ENCODE results near the gene LRRC17.

- TF ChIP-seq, protein P1, sequence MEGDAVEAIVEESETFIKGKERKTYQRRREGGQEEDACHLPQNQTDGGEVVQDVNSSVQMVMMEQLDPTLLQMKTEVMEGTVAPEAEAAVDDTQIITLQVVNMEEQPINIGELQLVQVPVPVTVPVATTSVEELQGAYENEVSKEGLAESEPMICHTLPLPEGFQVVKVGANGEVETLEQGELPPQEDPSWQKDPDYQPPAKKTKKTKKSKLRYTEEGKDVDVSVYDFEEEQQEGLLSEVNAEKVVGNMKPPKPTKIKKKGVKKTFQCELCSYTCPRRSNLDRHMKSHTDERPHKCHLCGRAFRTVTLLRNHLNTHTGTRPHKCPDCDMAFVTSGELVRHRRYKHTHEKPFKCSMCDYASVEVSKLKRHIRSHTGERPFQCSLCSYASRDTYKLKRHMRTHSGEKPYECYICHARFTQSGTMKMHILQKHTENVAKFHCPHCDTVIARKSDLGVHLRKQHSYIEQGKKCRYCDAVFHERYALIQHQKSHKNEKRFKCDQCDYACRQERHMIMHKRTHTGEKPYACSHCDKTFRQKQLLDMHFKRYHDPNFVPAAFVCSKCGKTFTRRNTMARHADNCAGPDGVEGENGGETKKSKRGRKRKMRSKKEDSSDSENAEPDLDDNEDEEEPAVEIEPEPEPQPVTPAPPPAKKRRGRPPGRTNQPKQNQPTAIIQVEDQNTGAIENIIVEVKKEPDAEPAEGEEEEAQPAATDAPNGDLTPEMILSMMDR (IDR thresholded peaks at IDR 0.05) = no peak
- no peak for TF ChIP-seq POLR2A (IDR thresholded peaks at IDR 0.05; ENCODE audit: low read depth)
These were observed 20.0 kb upstream of the LRRC17 start for GRCh38 chr7:102892631-102893278.

Measured in esophagus muscularis mucosa (tissue), 3 donors.